ENCODE measurements around the gene NMNAT2. TPM values are rescaled to one million over a fixed set of nuclear protein-coding genes. Genes with fewer than 3 reads are reported as not detected.

NMNAT2 gene
- total RNA-seq, 1 experiment from 2014 or later = 0.17 TPM

DNA sequence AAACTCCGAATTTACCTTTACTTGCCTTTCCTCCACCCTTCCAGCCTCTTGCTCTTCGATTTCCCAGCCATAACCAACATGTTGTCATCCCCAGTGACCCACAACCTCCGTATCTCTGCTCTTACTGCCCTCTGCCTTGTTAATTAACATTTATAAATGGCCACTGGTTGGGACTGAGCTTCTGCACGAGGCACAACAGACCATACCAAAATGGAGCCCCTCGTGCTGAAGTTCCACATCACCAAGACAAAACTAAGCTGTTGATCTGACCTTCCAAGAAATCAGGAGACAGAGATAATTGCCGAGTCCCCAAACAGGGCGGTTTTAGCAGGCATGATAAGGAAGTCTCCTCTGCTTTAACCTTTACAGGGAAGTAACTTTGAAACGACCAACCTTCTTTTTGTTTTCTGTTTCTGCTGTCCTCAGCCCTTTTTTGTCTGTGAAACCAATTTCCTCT is 71.9 kb downstream of the NMNAT2 start:
- intact Hi-C loops (cut with micrococcal nuclease; ENCODE audit: unreplicated experiment) = no loop called here
- POLR2A ChIA-PET (ENCODE audit: low non-redundant PET) = no interaction called here
- no TSS peak for BruUV-seq (replicated peaks)

GRCh38 chr1:183339556-183340167 is 78.5 kb downstream of the NMNAT2 start:
- POLR2A ChIA-PET (ENCODE audit: low non-redundant PET) = no interaction called here
- no peaks in the 10 kb centered on the region for H3K4me1 ChIP-seq (ENCODE audit: insufficient read depth, low read length, poor library complexity, severe bottlenecking)
- no peaks in the 10 kb centered on the region for H3K27me3 ChIP-seq (replicated peaks; ENCODE audit: insufficient read depth, low read depth, low read length, poor library complexity)
- H3K4me3 ChIP-seq (ENCODE audit: low read depth, low read length, poor library complexity, severe bottlenecking) = no peak overlapping the region
- no peaks in the 10 kb centered on the region for H3K9me3 ChIP-seq (ENCODE audit: low read depth, low read length, poor library complexity, severe bottlenecking)
- intact Hi-C loops (cut with micrococcal nuclease; ENCODE audit: unreplicated experiment) = no loop called here
- CTCF ChIA-PET = interaction anchor here (0.6 kb wide), 1 partner anchor 746 kb away, joined by 8 read pairs; no protein-coding TSS in a partner anchor
- DNase-seq (ENCODE audit: low spot score) = no peak
- no TSS peak for BruUV-seq (replicated peaks)
- H3K27ac ChIP-seq (ENCODE audit: low read depth, low read length, poor library complexity, severe bottlenecking) = no peak overlapping the region
- TF ChIP-seq, protein P1, sequence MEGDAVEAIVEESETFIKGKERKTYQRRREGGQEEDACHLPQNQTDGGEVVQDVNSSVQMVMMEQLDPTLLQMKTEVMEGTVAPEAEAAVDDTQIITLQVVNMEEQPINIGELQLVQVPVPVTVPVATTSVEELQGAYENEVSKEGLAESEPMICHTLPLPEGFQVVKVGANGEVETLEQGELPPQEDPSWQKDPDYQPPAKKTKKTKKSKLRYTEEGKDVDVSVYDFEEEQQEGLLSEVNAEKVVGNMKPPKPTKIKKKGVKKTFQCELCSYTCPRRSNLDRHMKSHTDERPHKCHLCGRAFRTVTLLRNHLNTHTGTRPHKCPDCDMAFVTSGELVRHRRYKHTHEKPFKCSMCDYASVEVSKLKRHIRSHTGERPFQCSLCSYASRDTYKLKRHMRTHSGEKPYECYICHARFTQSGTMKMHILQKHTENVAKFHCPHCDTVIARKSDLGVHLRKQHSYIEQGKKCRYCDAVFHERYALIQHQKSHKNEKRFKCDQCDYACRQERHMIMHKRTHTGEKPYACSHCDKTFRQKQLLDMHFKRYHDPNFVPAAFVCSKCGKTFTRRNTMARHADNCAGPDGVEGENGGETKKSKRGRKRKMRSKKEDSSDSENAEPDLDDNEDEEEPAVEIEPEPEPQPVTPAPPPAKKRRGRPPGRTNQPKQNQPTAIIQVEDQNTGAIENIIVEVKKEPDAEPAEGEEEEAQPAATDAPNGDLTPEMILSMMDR (conservative IDR thresholded peaks at IDR 0.05; ENCODE audit: low read depth, low read length) = no peak
- no peak for TF ChIP-seq EZH2 (IDR thresholded peaks at IDR 0.05; ENCODE audit: borderline replicate concordance, low read depth, low read length, poor library complexity, severe bottlenecking)
- H3K36me3 ChIP-seq (ENCODE audit: insufficient read depth, low read length, poor library complexity, severe bottlenecking) = no peaks in the 10 kb centered on the region

More for the DNA sequence above, 71.9 kb downstream of the NMNAT2 start:
- CTCF ChIA-PET = no interaction called here
- Histone ChIP-seq H3K27ac (ENCODE audit: low read depth, low read length, poor library complexity, severe bottlenecking) (no peak overlapping the region), H3K9me3 (ENCODE audit: low read depth, low read length, poor library complexity, severe bottlenecking) (no peaks in the 10 kb centered on the region), H3K4me3 (ENCODE audit: low read depth, low read length, poor library complexity, severe bottlenecking) (no peak overlapping the region), H3K36me3 (ENCODE audit: insufficient read depth, low read length, poor library complexity, severe bottlenecking) (no peaks in the 10 kb centered on the region), H3K27me3 (replicated peaks; ENCODE audit: insufficient read depth, low read depth, low read length, poor library complexity) (no peaks in the 10 kb centered on the region), H3K4me1 (ENCODE audit: insufficient read depth, low read length, poor library complexity, severe bottlenecking) (no peaks in the 10 kb centered on the region)
- no peak for DNase-seq (ENCODE audit: low spot score)
- TF ChIP-seq, protein P1 (conservative IDR thresholded peaks at IDR 0.05; ENCODE audit: low read depth, low read length) = no peak
- TF ChIP-seq EZH2 (IDR thresholded peaks at IDR 0.05; ENCODE audit: borderline replicate concordance, low read depth, low read length, poor library complexity, severe bottlenecking) = no peak

DNA sequence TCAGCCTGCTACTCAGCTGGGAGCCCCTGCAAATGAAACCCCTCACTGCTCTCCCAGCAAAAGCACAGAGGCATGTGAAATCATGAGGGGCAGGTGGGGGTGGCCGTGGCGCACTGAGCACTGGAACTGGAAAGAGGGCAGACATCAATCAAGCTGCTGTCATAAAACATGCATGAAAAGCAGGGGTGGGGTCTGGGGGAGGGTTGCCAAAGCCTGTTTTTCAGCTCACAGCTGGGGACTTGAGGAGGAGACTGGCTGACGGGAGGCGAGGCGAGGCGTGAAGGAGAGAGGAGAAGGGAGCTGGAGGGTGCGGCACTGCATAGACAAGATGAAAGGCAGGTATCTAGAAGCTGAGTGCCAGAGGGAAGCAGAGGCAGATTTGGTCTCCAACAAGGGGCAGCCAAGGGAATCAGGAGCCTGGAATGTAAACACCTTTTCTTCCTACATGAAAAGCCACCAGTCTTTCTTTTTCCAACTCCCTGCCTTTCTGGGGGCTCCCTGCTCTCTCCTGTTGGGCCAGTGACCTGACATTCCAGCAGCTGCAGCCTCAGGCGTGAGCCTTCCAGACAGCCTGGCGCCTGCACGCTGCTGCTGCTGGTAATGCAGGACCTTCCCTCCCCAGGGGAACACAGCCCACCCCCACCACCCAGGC is 87.0 kb downstream of the NMNAT2 start:
- Histone ChIP-seq H3K27ac (ENCODE audit: low read depth, low read length, poor library complexity, severe bottlenecking) (no peak overlapping the region), H3K27me3 (replicated peaks; ENCODE audit: insufficient read depth, low read depth, low read length, poor library complexity) (no peaks in the 10 kb centered on the region), H3K4me3 (ENCODE audit: low read depth, low read length, poor library complexity, severe bottlenecking) (no peak overlapping the region), H3K9me3 (ENCODE audit: low read depth, low read length, poor library complexity, severe bottlenecking) (no peaks in the 10 kb centered on the region), H3K4me1 (ENCODE audit: insufficient read depth, low read length, poor library complexity, severe bottlenecking) (no peaks in the 10 kb centered on the region), H3K36me3 (ENCODE audit: insufficient read depth, low read length, poor library complexity, severe bottlenecking) (no peaks in the 10 kb centered on the region)
- ChIA-PET POLR2A (ENCODE audit: low non-redundant PET) (interaction anchor here (0.7 kb wide), 1 partner anchor 343 kb away, joined by 7 read pairs; no protein-coding TSS in a partner anchor), CTCF (no interaction called here)
- TF ChIP-seq, protein P1 (conservative IDR thresholded peaks at IDR 0.05; ENCODE audit: low read depth, low read length) = no peak
- no peak for TF ChIP-seq EZH2 (IDR thresholded peaks at IDR 0.05; ENCODE audit: borderline replicate concordance, low read depth, low read length, poor library complexity, severe bottlenecking)
- DNase-seq (ENCODE audit: low spot score) = no peak
- no TSS peak for BruUV-seq (replicated peaks)
- intact Hi-C loops (cut with micrococcal nuclease; ENCODE audit: unreplicated experiment) = no loop called here
